ENCODE data around the gene PAK5. TPM values are rescaled to one million over a fixed set of nuclear protein-coding genes. Genes with fewer than 3 reads are reported as not detected.

Gene PAK5
- total and polyA plus RNA-seq, 2 experiments from 2014 or later = 0.57 to 1.1 TPM

GRCh38 chr20:9642882-9643281 lies 196.0 kb downstream of the PAK5 start:
- no peak overlapping the region for H2AFZ ChIP-seq
- DNase-seq (ENCODE audit: low spot score) (no peak), ATAC-seq (no peak)
- H3K36me3 Mint-ChIP-seq (ENCODE audit: low read depth) = peaks cover 5% of the 10 kb centered on the region
- no peak overlapping the region for H3K4me2 ChIP-seq
- H3K4me3 Mint-ChIP-seq = no peak overlapping the region
- H3K79me2 ChIP-seq (replicated peaks; ENCODE audit: insufficient read depth) = no peaks in the 10 kb centered on the region
- H3K4me1 ChIP-seq (ENCODE audit: insufficient read depth) = no peaks in the 10 kb centered on the region
- H3K27ac ChIP-seq (ENCODE audit: low read depth) = no peak overlapping the region
- no peak overlapping the region for H3K4me3 ChIP-seq
- TF ChIP-seq ZNF114 (CRISPR knock-in tag; IDR thresholded peaks at IDR 0.05) (no peak), CREB1 (CRISPR knock-in tag; IDR thresholded peaks at IDR 0.05; ENCODE audit: low read depth) (no peak), NANOG (IDR thresholded peaks at IDR 0.05; ENCODE audit: borderline replicate concordance) (no peak), ZNF462 (CRISPR knock-in tag; IDR thresholded peaks at IDR 0.05) (no peak), POLR2AphosphoS5 (IDR thresholded peaks at IDR 0.05; ENCODE audit: low read depth) (no peak), EZH2 (IDR thresholded peaks at IDR 0.05; ENCODE audit: low read depth, unreplicated experiment) (no peak), STAT1 (IDR thresholded peaks at IDR 0.05; ENCODE audit: unreplicated experiment) (no peak), EZH2phosphoT487 (IDR thresholded peaks at IDR 0.05; ENCODE audit: unreplicated experiment) (no peak), ETS1 (IDR thresholded peaks at IDR 0.05) (no peak), REST (IDR thresholded peaks at IDR 0.05; ENCODE audit: unreplicated experiment) (no peak), ZNF331 (CRISPR knock-in tag; IDR thresholded peaks at IDR 0.05; ENCODE audit: low read depth) (no peak), JUNB (IDR thresholded peaks at IDR 0.05; ENCODE audit: unreplicated experiment) (no peak), CTCF (conservative IDR thresholded peaks at IDR 0.05; ENCODE audit: low read depth in 2 of 2) (no peak)
- no peaks in the 10 kb centered on the region for H3F3A ChIP-seq (replicated peaks; ENCODE audit: low read depth)
- H3K27me3 Mint-ChIP-seq (ENCODE audit: insufficient read depth, low read depth, poor library complexity) = no peaks in the 10 kb centered on the region
- peaks cover 6% of the 10 kb centered on the region; the same call in 2 of the 3 replicates for H3K9me3 Mint-ChIP-seq
- no peaks in the 10 kb centered on the region for H3K27me3 ChIP-seq (ENCODE audit: insufficient read depth)
- H3K36me3 ChIP-seq (ENCODE audit: insufficient read depth) = no peaks in the 10 kb centered on the region
- H3K27ac Mint-ChIP-seq = no peak overlapping the region
- no peaks in the 10 kb centered on the region for H3K4me1 Mint-ChIP-seq
- H3K9me2 ChIP-seq (ENCODE audit: insufficient read depth) = no peaks in the 10 kb centered on the region
- no peaks in the 10 kb centered on the region for H4K20me1 ChIP-seq (replicated peaks; ENCODE audit: insufficient read depth)
